Subcutaneous abdominal adipose tissue (tissue), 5 donors: ENCODE data around the gene CYB5A.
"Not testable (repeated sequence)": the region's sequence is repeated elsewhere in the genome, so short reads cannot be mapped to it uniquely, and the experiment has no call there.

Source experiments
- H3K27ac ChIP-seq: one replicate; pipeline ENCODE4 v1.7.0; 2013; ENCODE audit warnings: low read depth, mild to moderate bottlenecking, inconsistent platforms, low read length, moderate library complexity
- H3K27me3 ChIP-seq, 5 donors: one replicate each; pipeline ENCODE4 v1.7.0; 2013; ENCODE audit warnings: low read length in 5 of 5, inconsistent platforms in 1 of 5; ENCODE audit not compliant: control insufficient read depth in 5 of 5, insufficient read depth in 4 of 5
- H3K36me3 ChIP-seq, 5 donors: one replicate each; pipeline ENCODE4 v1.7.0; 2013; ENCODE audit warnings: low read length in 5 of 5; ENCODE audit not compliant: control insufficient read depth in 5 of 5, insufficient read depth in 5 of 5
- H3K4me1 ChIP-seq, 5 donors: one replicate each; pipeline ENCODE4 v1.7.0; 2013; ENCODE audit warnings: low read length in 5 of 5, mild to moderate bottlenecking in 3 of 5, moderate library complexity in 1 of 5; ENCODE audit not compliant: control insufficient read depth in 5 of 5, insufficient read depth in 5 of 5
- H3K4me3 ChIP-seq, 5 donors: one replicate each; pipeline ENCODE4 v1.7.0; 2013; ENCODE audit warnings: low read length in 5 of 5, low read depth in 1 of 5
- H3K9ac ChIP-seq, 5 donors: one replicate each; pipeline ENCODE4 v1.7.0; 2013; ENCODE audit warnings: low read length in 5 of 5, mild to moderate bottlenecking in 4 of 5, moderate library complexity in 3 of 5
- H3K9me3 ChIP-seq, 5 donors: one replicate each; pipeline ENCODE4 v1.7.0; 2013; ENCODE audit warnings: low read length in 5 of 5; ENCODE audit not compliant: control insufficient read depth in 5 of 5
- donor health status: healthy.
- donor health status: healthy.
- donor health status: healthy.
- donor health status: healthy.
- donor health status: healthy.

Gene CYB5A

DNA sequence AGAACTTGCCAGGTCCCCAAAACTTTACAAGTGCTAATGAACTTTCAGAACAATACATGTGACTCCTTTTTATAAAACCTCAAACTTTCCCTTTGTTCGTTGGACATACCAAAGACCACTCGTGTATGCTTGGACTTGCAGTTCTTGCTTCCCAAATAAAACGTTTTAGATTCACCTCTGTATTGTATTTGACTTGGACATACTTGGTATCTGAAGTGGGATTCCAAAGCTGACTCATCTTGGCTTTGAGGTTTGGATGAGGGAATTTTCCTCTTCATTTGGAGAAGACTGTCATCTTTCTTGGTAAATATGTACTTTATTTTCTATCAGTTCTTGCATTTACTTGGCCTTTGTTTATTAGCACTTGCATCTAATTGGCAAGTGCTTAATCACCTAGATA, 8.0 kb upstream of the CYB5A start:
- no peaks in the 10 kb centered on the region for H3K36me3 ChIP-seq
- H3K27ac ChIP-seq, result no peak overlapping the region
- H3K4me3 ChIP-seq, result no peak overlapping the region
- H3K27me3 ChIP-seq, result no peaks in the 10 kb centered on the region
- H3K4me1 ChIP-seq, result peaks cover 0 to 5% (median 0%) of the 10 kb centered on the region in 5 donors
- no peaks in the 10 kb centered on the region for H3K9me3 ChIP-seq
- no peak overlapping the region for H3K9ac ChIP-seq

DNA sequence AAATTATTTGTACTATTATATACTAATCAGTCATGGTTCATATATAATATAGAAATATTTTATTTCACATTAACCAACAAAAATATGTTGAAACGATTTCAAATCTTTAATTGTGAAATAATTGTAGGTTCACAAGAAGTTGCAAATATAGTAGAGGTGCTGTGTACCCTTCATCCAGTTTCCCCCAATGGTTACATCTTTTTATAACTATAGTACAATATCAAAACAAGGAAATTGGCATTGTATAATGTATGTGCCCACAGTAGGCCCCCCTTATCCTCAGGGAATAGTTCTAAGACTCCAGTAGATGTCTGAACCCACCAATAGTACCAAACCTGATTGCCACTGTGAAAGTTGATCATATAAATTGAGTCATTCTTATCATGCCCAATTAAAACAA, 7.4 kb upstream of the CYB5A start:
- H3K27ac ChIP-seq, result no peak overlapping the region
- H3K4me3 ChIP-seq, result no peak overlapping the region
- peaks cover 0 to 8% (median 1%) of the 10 kb centered on the region in 5 donors for H3K4me1 ChIP-seq
- no peaks in the 10 kb centered on the region for H3K9me3 ChIP-seq
- no peaks in the 10 kb centered on the region for H3K36me3 ChIP-seq
- no peak overlapping the region for H3K9ac ChIP-seq
- H3K27me3 ChIP-seq, result no peaks in the 10 kb centered on the region

DNA sequence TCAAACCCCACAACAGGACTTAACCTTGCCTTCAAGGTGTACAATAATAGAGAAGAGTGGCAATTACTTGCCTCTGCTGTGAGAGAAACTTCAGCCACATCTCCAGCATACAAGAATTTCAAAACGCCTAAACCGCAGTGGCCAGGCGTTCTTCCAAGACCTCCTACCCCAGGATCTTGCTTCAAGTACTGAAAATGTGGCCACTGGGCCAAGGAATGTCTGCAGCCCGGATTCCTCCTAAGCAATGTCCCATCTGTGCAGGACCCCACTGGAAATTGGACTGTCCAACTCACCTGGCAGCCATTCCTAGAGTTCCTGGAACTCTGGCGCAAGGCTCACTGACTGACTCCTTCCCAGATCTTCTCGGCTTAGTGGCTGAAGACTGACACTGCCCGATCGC, 2.8 kb upstream of the CYB5A start:
- H3K9me3 ChIP-seq, result no peaks in the 10 kb centered on the region
- H3K27me3 ChIP-seq, result no peaks in the 10 kb centered on the region
- no peak overlapping the region for H3K9ac ChIP-seq
- peak overlapping the region; percentile 50 for H3K27ac ChIP-seq
- no peak overlapping the region for H3K4me3 ChIP-seq
- H3K36me3 ChIP-seq, result no peaks in the 10 kb centered on the region
- H3K4me1 ChIP-seq, result peaks cover 0 to 34% (median 26%) of the 10 kb centered on the region in 5 donors

DNA sequence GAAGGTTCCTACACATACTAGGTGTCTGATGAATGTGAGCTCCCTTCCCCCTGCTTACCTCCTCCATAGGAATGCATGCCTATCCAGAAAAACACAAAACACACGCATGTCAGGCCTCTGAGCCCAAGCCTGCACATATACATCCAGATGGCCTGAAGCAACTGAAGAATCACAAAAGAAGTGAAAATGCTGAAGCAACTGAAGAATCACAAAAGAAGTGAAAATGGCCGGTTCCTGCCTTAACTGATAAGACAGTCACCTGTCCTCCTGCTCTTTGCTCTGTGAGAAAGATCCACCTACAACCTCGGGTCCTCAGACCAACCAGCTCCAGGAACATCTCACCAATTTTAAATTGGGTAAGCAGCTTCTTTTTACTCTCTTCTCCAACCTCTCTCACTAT, 1.2 kb upstream of the CYB5A start:
- H3K9me3 ChIP-seq, H3K9ac ChIP-seq, H3K27me3 ChIP-seq, H3K4me3 ChIP-seq, H3K36me3 ChIP-seq: not testable (repeated sequence)
- Histone ChIP-seq H3K4me1 (peaks cover 0 to 48% (median 33%) of the 10 kb centered on the region in 5 donors), H3K27ac (peak overlapping the region; percentile 84)

DNA sequence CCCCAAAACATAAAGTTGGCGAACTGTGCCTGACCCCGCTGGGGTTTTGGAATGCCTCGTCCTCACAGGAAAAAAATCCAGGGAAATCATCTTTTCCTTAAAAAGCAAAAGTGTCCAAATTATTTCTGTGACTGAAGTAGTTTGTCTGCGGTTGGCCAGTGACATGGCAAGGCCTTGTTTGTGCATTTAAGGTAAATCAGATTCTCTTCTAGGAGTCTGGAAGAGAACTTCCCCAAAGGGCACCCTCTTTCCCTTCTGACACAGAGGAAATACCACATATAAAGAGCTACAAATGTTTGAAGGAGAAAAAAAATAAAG, 737 bp upstream of the CYB5A start:
- H3K27me3 ChIP-seq, result no peaks in the 10 kb centered on the region
- H3K27ac ChIP-seq, result peak overlapping the region; percentile 84
- H3K9ac ChIP-seq, result peak overlapping the region; percentile 4 to 80 (median 60)
- H3K9me3 ChIP-seq, result no peaks in the 10 kb centered on the region
- H3K4me1 ChIP-seq, result peaks cover 0 to 53% (median 38%) of the 10 kb centered on the region in 5 donors
- H3K4me3 ChIP-seq, result peak overlapping the region; percentile 60 to 96 (median 92)
- H3K36me3 ChIP-seq, result no peaks in the 10 kb centered on the region

DNA sequence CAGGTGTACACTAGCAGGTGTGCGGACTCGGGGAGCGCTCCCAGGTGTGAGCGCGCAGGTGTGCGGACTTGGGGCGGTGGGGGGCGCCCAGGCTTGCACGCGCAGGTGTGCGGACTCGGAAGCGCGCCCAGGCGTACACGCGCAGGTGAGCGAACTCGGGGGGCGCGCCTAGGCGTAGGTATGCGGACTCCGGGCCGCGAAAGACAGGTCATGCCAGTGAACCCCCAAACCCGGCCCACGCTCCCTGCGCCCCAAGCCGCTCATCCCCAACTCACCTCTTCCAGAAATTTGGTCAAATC, 342 bp downstream of the CYB5A start:
- H3K27ac ChIP-seq, result peak overlapping the region; percentile 95
- peaks cover 0 to 62% (median 45%) of the 10 kb centered on the region in 5 donors for H3K4me1 ChIP-seq
- no peaks in the 10 kb centered on the region for H3K9me3 ChIP-seq
- no peaks in the 10 kb centered on the region for H3K36me3 ChIP-seq
- H3K27me3 ChIP-seq, result no peaks in the 10 kb centered on the region
- peak overlapping the region in 4 of 5 donors; percentile 84 to 97 (median 91) for H3K9ac ChIP-seq
- peak overlapping the region; percentile 79 to 96 (median 95) for H3K4me3 ChIP-seq

DNA sequence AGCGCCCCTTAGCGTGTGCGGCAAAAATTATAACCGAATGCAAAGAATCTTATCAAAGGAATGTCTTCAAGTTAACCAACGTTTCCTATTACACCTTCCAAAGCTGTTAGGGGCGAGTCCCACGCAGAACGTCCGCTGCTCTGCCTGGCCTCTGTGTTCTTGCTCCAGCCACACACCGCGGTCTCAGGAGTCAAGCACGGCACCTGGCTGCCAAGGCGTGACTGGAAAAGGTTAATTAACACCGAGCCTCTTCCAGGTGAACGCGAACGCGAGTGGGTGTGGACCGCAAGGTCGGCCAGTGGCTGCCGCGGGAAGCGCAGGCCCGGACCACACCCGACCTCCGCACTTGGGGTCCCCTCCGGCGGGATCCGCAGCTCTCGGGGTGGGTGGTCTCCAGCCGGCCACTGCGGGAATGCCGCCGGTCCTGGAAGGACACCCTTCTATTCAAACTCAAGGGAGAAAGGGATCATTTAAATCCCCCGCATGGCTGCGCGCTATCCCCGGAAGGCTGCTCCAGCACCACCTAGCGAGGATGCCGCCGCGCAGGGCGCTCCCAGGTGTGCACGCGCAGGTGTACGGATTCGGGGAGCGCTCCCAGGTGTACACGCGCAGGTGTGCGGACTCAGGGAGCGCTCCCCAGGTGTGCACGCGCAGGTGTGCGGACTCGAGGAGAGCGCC, 830 bp downstream of the CYB5A start:
- Histone ChIP-seq H3K36me3 (peaks cover 0 to 1% (median 0%) of the 10 kb centered on the region in 5 donors), H3K9me3 (no peaks in the 10 kb centered on the region), H3K9ac (peak overlapping the region; percentile 82 to 97 (median 90)), H3K27ac (peak overlapping the region; percentile 95), H3K27me3 (no peaks in the 10 kb centered on the region), H3K4me3 (peak overlapping the region; percentile 59 to 96 (median 95)), H3K4me1 (peaks cover 1 to 67% (median 50%) of the 10 kb centered on the region in 5 donors)

DNA sequence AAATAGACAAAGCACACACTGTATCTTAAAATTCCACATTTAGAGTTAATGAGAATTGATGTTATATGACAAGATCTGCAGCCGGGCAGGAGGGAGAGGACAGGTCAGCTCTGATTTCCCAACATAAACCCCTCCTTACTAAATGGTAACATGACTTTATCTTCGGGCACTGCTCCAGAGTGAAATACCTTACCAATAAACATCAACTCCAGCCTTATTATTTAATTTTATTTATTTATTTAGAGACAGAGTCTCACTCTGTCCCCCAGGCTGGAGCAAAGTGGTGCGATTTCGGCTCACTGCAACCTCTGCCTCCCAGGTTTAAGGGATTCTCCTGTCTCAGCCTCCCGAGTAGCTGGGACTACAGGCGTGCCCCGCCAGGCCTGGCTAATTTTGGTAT, 1.7 kb downstream of the CYB5A start:
- H3K4me3 ChIP-seq, result peak overlapping the region in 4 of 5 donors; percentile 59 to 96 (median 93)

DNA sequence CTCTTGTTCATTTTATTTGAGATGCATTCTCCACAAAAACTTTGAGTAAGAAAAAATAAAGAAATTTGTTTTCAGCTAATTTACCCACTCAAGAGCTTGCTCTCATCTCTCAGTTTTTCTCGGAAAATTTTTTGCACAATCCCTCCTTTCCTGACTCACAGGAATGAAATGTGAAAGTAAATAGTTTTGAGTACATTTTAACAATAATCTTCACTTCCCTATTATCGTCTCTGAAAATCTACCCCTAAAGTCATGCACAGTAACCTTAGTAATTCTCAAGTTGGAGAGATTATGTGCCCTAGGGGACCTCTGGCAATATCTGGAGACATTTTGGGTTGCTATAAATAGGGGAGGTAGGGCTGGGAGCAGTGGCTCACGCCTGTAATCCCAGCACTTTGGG, 2.6 kb downstream of the CYB5A start:
- Histone ChIP-seq H3K36me3 (peaks cover 0 to 3% (median 0%) of the 10 kb centered on the region in 5 donors), H3K9me3 (no peaks in the 10 kb centered on the region), H3K4me3 (peak overlapping the region in 4 of 5 donors; percentile 29 to 60 (median 52)), H3K27me3 (no peaks in the 10 kb centered on the region), H3K9ac (peak overlapping the region in 4 of 5 donors; percentile 26 to 90 (median 66)), H3K27ac (peak overlapping the region; percentile 95), H3K4me1 (peaks cover 7 to 82% (median 65%) of the 10 kb centered on the region in 5 donors)

More for the DNA sequence above, 1.7 kb downstream of the CYB5A start:
- Histone ChIP-seq H3K9me3 (no peaks in the 10 kb centered on the region), H3K36me3 (peaks cover 0 to 3% (median 0%) of the 10 kb centered on the region in 5 donors), H3K9ac (peak overlapping the region in 4 of 5 donors; percentile 82 to 97 (median 87)), H3K27ac (peak overlapping the region; percentile 95), H3K4me1 (peaks cover 3 to 76% (median 59%) of the 10 kb centered on the region in 5 donors), H3K27me3 (no peaks in the 10 kb centered on the region)

DNA sequence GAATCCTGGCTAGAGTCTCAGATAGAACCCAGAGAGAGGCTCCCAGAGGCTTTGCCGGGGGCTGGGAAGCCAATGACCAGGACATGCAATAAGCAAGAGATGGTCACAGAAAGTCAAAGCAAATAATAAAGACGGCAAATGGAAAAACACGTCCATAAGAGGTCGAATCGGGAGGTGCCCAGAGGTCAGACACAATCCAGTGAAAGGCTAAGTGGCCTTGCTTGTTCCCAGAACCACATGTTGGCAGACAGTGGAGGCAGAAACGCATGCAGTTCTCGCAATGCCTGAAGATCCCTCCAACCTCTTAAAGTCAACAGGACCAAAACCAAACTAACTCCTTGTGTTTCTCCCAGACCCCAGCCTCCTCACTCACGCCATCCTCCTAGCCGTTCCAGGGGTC, 3.0 kb downstream of the CYB5A start:
- H3K9me3 ChIP-seq, result no peaks in the 10 kb centered on the region
- H3K27ac ChIP-seq, result peak overlapping the region; percentile 95
- peak overlapping the region in 4 of 5 donors; percentile 29 to 60 (median 52) for H3K4me3 ChIP-seq
- no peaks in the 10 kb centered on the region for H3K27me3 ChIP-seq
- peak overlapping the region in 4 of 5 donors; percentile 26 to 90 (median 66) for H3K9ac ChIP-seq
- peaks cover 7 to 83% (median 66%) of the 10 kb centered on the region in 5 donors for H3K4me1 ChIP-seq
- peaks cover 0 to 3% (median 0%) of the 10 kb centered on the region in 5 donors for H3K36me3 ChIP-seq
